ENCODE measurements around the gene ZFYVE27. TPM values are rescaled to one million over a fixed set of nuclear protein-coding genes. Genes with fewer than 3 reads are reported as not detected.
"Not testable (repeated sequence)": the region's sequence is repeated elsewhere in the genome, so short reads cannot be mapped to it uniquely, and the experiment has no call there.

Gene ZFYVE27
- total RNA-seq, 1 donor from 2014 or later = 13.7 TPM

- TF ChIP-seq EZH2 (IDR thresholded peaks at IDR 0.05) (no peak), CTCF (IDR thresholded peaks at IDR 0.05) (no peak), EZH2phosphoT487 (IDR thresholded peaks at IDR 0.05) (no peak)
- Histone ChIP-seq H2AFZ (replicated peaks) (no peak overlapping the region), H3K36me3 (no peaks in the 10 kb centered on the region), H4K20me1 (ENCODE audit: low read depth) (no peaks in the 10 kb centered on the region), H3K27ac (no peak overlapping the region), H3F3A (ENCODE audit: low read depth) (peaks cover 15% of the 10 kb centered on the region), H3K4me2 (no peak overlapping the region), H3K9ac (no peak overlapping the region), H3K9me3 (ENCODE audit: low read depth) (no peaks in the 10 kb centered on the region), H3K27me3 (peaks cover 10% of the 10 kb centered on the region), H3K4me3 (no peak overlapping the region), H3K4me1 (peaks cover 11% of the 10 kb centered on the region), H3K79me2 (ENCODE audit: low read depth) (no peaks in the 10 kb centered on the region)
- no peak for DNase-seq (ENCODE audit: low spot score)
- Mint-ChIP-seq H3K4me1 (peaks cover 11% of the 10 kb centered on the region), H3K27me3 (ENCODE audit: insufficient read depth, low read depth) (peaks cover 9% of the 10 kb centered on the region), H3K36me3 (no peaks in the 10 kb centered on the region), H3K9me3 (peaks cover 2% of the 10 kb centered on the region), H3K27ac (no peak overlapping the region), H3K4me3 (no peak overlapping the region)
Measured at GRCh38 chr10:97690133-97690532, 46.8 kb upstream of the ZFYVE27 start.

- not testable (repeated sequence) for H3K9me3 ChIP-seq (ENCODE audit: low read depth); H3K9ac ChIP-seq; H3K36me3 ChIP-seq; H3F3A ChIP-seq (ENCODE audit: low read depth); H3K27me3 Mint-ChIP-seq (ENCODE audit: insufficient read depth, low read depth); H3K4me3 Mint-ChIP-seq; H3K4me1 Mint-ChIP-seq; H3K9me3 Mint-ChIP-seq; H4K20me1 ChIP-seq (ENCODE audit: low read depth); H3K27ac Mint-ChIP-seq; H3K36me3 Mint-ChIP-seq; H2AFZ ChIP-seq (replicated peaks); DNase-seq (ENCODE audit: low spot score); H3K27me3 ChIP-seq; H3K79me2 ChIP-seq (ENCODE audit: low read depth); H3K4me2 ChIP-seq; H3K4me3 ChIP-seq; H3K27ac ChIP-seq; H3K4me1 ChIP-seq
Measured at GRCh38 chr10:97698072-97698655, 38.8 kb upstream of the ZFYVE27 start.

- no peak overlapping the region for H3K27ac Mint-ChIP-seq
- H3K4me2 ChIP-seq = no peak overlapping the region
- no peaks in the 10 kb centered on the region for H4K20me1 ChIP-seq (ENCODE audit: low read depth)
- H3K4me3 ChIP-seq = no peak overlapping the region
- H3K27me3 ChIP-seq = no peaks in the 10 kb centered on the region
- H3K4me3 Mint-ChIP-seq = no peak overlapping the region
- H3K27ac ChIP-seq = no peak overlapping the region
- H3K9me3 Mint-ChIP-seq = no peaks in the 10 kb centered on the region
- H3K27me3 Mint-ChIP-seq (ENCODE audit: insufficient read depth, low read depth) = peaks cover 4% of the 10 kb centered on the region
- H3F3A ChIP-seq (ENCODE audit: low read depth) = no peaks in the 10 kb centered on the region
- no peaks in the 10 kb centered on the region for H3K4me1 Mint-ChIP-seq
- H3K9me3 ChIP-seq (ENCODE audit: low read depth) = no peaks in the 10 kb centered on the region
- no peaks in the 10 kb centered on the region for H3K79me2 ChIP-seq (ENCODE audit: low read depth)
- H3K36me3 Mint-ChIP-seq = no peaks in the 10 kb centered on the region
- H3K36me3 ChIP-seq = no peaks in the 10 kb centered on the region
- peak; percentile 83 for DNase-seq (ENCODE audit: low spot score)
- TF ChIP-seq EZH2 (IDR thresholded peaks at IDR 0.05) = no peak
- peak; percentile 88 for TF ChIP-seq CTCF (IDR thresholded peaks at IDR 0.05)
- no peak for TF ChIP-seq EZH2phosphoT487 (IDR thresholded peaks at IDR 0.05)
- no peak overlapping the region for H3K9ac ChIP-seq
- H2AFZ ChIP-seq (replicated peaks) = peak overlapping the region; percentile 82
- H3K4me1 ChIP-seq = no peaks in the 10 kb centered on the region
Measured at GRCh38 chr10:97701438-97702069, 35.4 kb upstream of the ZFYVE27 start.

GRCh38 chr10:97703398-97704067 lies 33.4 kb upstream of the ZFYVE27 start:
- Mint-ChIP-seq H3K4me1 (no peaks in the 10 kb centered on the region), H3K36me3 (no peaks in the 10 kb centered on the region), H3K27me3 (ENCODE audit: insufficient read depth, low read depth) (peaks cover 2% of the 10 kb centered on the region), H3K27ac (no peak overlapping the region), H3K4me3 (no peak overlapping the region), H3K9me3 (no peaks in the 10 kb centered on the region)
- no peak for TF ChIP-seq CTCF (IDR thresholded peaks at IDR 0.05)
- no peak for TF ChIP-seq EZH2 (IDR thresholded peaks at IDR 0.05)
- no peak for TF ChIP-seq EZH2phosphoT487 (IDR thresholded peaks at IDR 0.05)
- no peaks in the 10 kb centered on the region for H3K9me3 ChIP-seq (ENCODE audit: low read depth)
- H3K4me2 ChIP-seq = no peak overlapping the region
- no peak overlapping the region for H3K27ac ChIP-seq
- H4K20me1 ChIP-seq (ENCODE audit: low read depth) = no peaks in the 10 kb centered on the region
- H3K4me3 ChIP-seq = no peak overlapping the region
- no peak overlapping the region for H3K9ac ChIP-seq
- H2AFZ ChIP-seq (replicated peaks) = no peak overlapping the region
- no peak for DNase-seq (ENCODE audit: low spot score)
- no peaks in the 10 kb centered on the region for H3F3A ChIP-seq (ENCODE audit: low read depth)
- H3K79me2 ChIP-seq (ENCODE audit: low read depth) = no peaks in the 10 kb centered on the region
- no peaks in the 10 kb centered on the region for H3K4me1 ChIP-seq
- no peaks in the 10 kb centered on the region for H3K27me3 ChIP-seq
- H3K36me3 ChIP-seq = no peaks in the 10 kb centered on the region

Measured in neural progenitor cell (in vitro differentiated cells).